CD14-positive monocyte (primary cell): ENCODE data around the gene PRR16. TPM values are rescaled to one million over a fixed set of nuclear protein-coding genes. Genes with fewer than 3 reads are reported as not detected.

Experiments
- DNase-seq, 3 donors: peaks; one replicate each; pipeline ENCODE4 v3.0.0-alpha.2; 2011 to 2022
- H2AFZ ChIP-seq: 2 replicates; pipeline ENCODE4 v1.6.0; 2012; ENCODE audit warnings: mild to moderate bottlenecking, low read depth, low read length, inconsistent platforms; ENCODE audit not compliant: insufficient read depth, poor library complexity, severe bottlenecking
- H3K27ac ChIP-seq, 2 donors: 1 replicate in 1 of 2; 2 replicates in 1 of 2; pipeline ENCODE4 v1.5.1; 2012 to 2013; ENCODE audit warnings: low read length in 2 of 2, control low read depth in 1 of 2, inconsistent platforms in 1 of 2, low read depth in 1 of 2, mild to moderate bottlenecking in 1 of 2
- H3K27me3 ChIP-seq, 2 donors: one replicate each; pipeline versions ENCODE4 v1.6.0 to v1.6.1; 2011 to 2013; ENCODE audit warnings: low read length in 2 of 2; ENCODE audit not compliant: control insufficient read depth in 2 of 2, insufficient read depth in 2 of 2
- H3K36me3 ChIP-seq, 2 donors: replicated peaks in 1 of 2; 1 replicate in 1 of 2; 2 replicates in 1 of 2; pipeline versions ENCODE4 v1.5.1 to v1.6.1; 2012 to 2013; ENCODE audit warnings: low read length in 2 of 2, control low read depth in 1 of 2, inconsistent platforms in 1 of 2, mild to moderate bottlenecking in 1 of 2; ENCODE audit not compliant: insufficient read depth in 2 of 2, control insufficient read depth in 1 of 2
- H3K4me1 ChIP-seq, 2 donors: 1 replicate in 1 of 2; 2 replicates in 1 of 2; pipeline versions ENCODE4 v1.5.1 to v1.6.1; 2012 to 2013; ENCODE audit warnings: low read length in 2 of 2, control low read depth in 1 of 2, inconsistent platforms in 1 of 2, mild to moderate bottlenecking in 1 of 2, moderate library complexity in 1 of 2; ENCODE audit not compliant: insufficient read depth in 2 of 2, control insufficient read depth in 1 of 2
- H3K4me2 ChIP-seq: replicated peaks from 2 replicates; pipeline ENCODE3; 2012; ENCODE audit warnings: low read length, moderate library complexity, mild to moderate bottlenecking; ENCODE audit not compliant: poor library complexity, severe bottlenecking; ENCODE audit errors: extremely low read depth
- H3K4me3 ChIP-seq, 3 experiments: fragments of 200-600 bp in 1 of 3; sonication (generic) in 1 of 3; replicated peaks in 1 of 3; 1 replicate in 2 of 3; 2 replicates in 1 of 3; pipeline ENCODE4 v1.5.1; 2011 to 2013; ENCODE audit warnings: low read length in 3 of 3, mild to moderate bottlenecking in 3 of 3, control low read depth in 2 of 3, low read depth in 2 of 3, inconsistent platforms in 1 of 3, moderate library complexity in 1 of 3
- H3K79me2 ChIP-seq: 2 replicates; pipeline ENCODE4 v1.6.0; 2012; ENCODE audit warnings: mild to moderate bottlenecking, control low read depth, inconsistent platforms, low read length, moderate library complexity; ENCODE audit not compliant: insufficient read depth
- H3K9ac ChIP-seq: 2 replicates; pipeline ENCODE4 v1.6.0; 2017; ENCODE audit warnings: low read length, mild to moderate bottlenecking; ENCODE audit not compliant: insufficient read depth, poor library complexity, severe bottlenecking
- H3K9me3 ChIP-seq, 2 donors: replicated peaks in 1 of 2; 1 replicate in 1 of 2; 2 replicates in 1 of 2; pipeline versions ENCODE4 v1.5.1 to v1.6.1; 2012 to 2013; ENCODE audit warnings: low read length in 2 of 2, control low read depth in 1 of 2; ENCODE audit not compliant: control insufficient read depth in 1 of 2, insufficient read depth in 1 of 2
- H4K20me1 ChIP-seq: 2 replicates; pipeline ENCODE4 v1.6.0; 2012; ENCODE audit warnings: mild to moderate bottlenecking, low read length, control low read depth, moderate library complexity; ENCODE audit not compliant: insufficient read depth
- H3K27ac Mint-ChIP-seq, 7 donors: one replicate each; pipeline ENCODE4 v1.8.0; 2020; ENCODE audit warnings: mild to moderate bottlenecking in 7 of 7, mixed read lengths in 7 of 7, moderate library complexity in 6 of 7, inconsistent platforms in 2 of 7
- H3K27me3 Mint-ChIP-seq, 3 donors: one replicate each; pipeline ENCODE4 v1.8.0; 2021 to 2022; ENCODE audit warnings: low read depth in 3 of 3, mild to moderate bottlenecking in 3 of 3, mixed read lengths in 3 of 3, moderate library complexity in 3 of 3, inconsistent platforms in 1 of 3
- H3K36me3 Mint-ChIP-seq, 2 donors: one replicate each; pipeline ENCODE4 v1.8.0; 2020; ENCODE audit warnings: mixed read lengths in 2 of 2, inconsistent platforms in 1 of 2, mild to moderate bottlenecking in 1 of 2
- H3K4me1 Mint-ChIP-seq: one replicate; pipeline ENCODE4 v1.8.0; 2020; ENCODE audit warnings: mild to moderate bottlenecking, mixed read lengths
- H3K4me3 Mint-ChIP-seq, 2 donors: one replicate each; pipeline ENCODE4 v1.8.0; 2020; ENCODE audit warnings: mild to moderate bottlenecking in 2 of 2, mixed read lengths in 2 of 2, moderate library complexity in 1 of 2
- H3K9me3 Mint-ChIP-seq, 7 donors: one replicate each; pipeline ENCODE4 v1.8.0; 2020 to 2022; ENCODE audit warnings: mixed read lengths in 7 of 7, mild to moderate bottlenecking in 6 of 7, moderate library complexity in 6 of 7, inconsistent platforms in 2 of 7
- WGBS: methylation state at CpG from one replicate; pipeline ENCODE4 v1.1.5; 2013; ENCODE audit warnings: missing lambda C conversion rate; ENCODE audit not compliant: insufficient coverage; 5-methylcytosine and 5-hydroxymethylcytosine counted together
- intact Hi-C, 2 donors: fragments of 100-400 bp; cut with micrococcal nuclease; formaldehyde crosslinking; loops; one replicate each; pipeline versions ENCODE4 v1.15.0 to v1.15.1; 2023
- polyA minus RNA-seq: library from RNA; depleted of rRNA, polyadenylated mRNA; stranded (reverse); fragments of >200 nt; gene quantifications from 2 replicates; pipeline ENCODE4 v1.2.3, GENCODE V29; 2012
- polyA plus RNA-seq, 3 donors: library from polyadenylated mRNA; depleted of rRNA in 1 of 3; unstranded in 2 of 3; stranded (reverse) in 1 of 3; fragments of 300-500 nt in 2 of 3; fragments of >200 nt in 1 of 3; fragmentation: Illumina TruSeq in 2 of 3; gene quantifications; 1 replicate in 2 of 3; 2 replicates in 1 of 3; pipeline ENCODE4 v1.2.3, GENCODE V29; 2012 to 2021
- total RNA-seq, 12 experiments: library from RNA in 1 of 12; stranded (reverse) in 1 of 12; fragments of 120-200 nt in 1 of 12; gene quantifications; one replicate each; pipeline ENCODE4 v1.2.4 and lab custom pipeline; 2013 to 2026; ENCODE audit warnings: mixed read lengths in 6 of 12, inconsistent platforms in 1 of 12
- TF ChIP-seq, protein P1 (sequence below): fragments of 200-600 bp; IDR thresholded peaks from one replicate; pipeline ENCODE4 v1.8.0; 2022; ENCODE audit warnings: antibody characterized with exemption, mild to moderate bottlenecking

Gene PRR16
- 0.33 TPM for total RNA-seq (2013)
- under 1 TPM; 0.14 to 0.74 (median 0.56) TPM for polyA plus RNA-seq
- 0.14 and 0.40 TPM in 2 replicates for polyA minus RNA-seq
- 0.12 to 12.0 (median 0.33) reads per million in 11 experiments for total RNA-seq (lab: John Stamatoyannopoulos, UW)

DNA sequence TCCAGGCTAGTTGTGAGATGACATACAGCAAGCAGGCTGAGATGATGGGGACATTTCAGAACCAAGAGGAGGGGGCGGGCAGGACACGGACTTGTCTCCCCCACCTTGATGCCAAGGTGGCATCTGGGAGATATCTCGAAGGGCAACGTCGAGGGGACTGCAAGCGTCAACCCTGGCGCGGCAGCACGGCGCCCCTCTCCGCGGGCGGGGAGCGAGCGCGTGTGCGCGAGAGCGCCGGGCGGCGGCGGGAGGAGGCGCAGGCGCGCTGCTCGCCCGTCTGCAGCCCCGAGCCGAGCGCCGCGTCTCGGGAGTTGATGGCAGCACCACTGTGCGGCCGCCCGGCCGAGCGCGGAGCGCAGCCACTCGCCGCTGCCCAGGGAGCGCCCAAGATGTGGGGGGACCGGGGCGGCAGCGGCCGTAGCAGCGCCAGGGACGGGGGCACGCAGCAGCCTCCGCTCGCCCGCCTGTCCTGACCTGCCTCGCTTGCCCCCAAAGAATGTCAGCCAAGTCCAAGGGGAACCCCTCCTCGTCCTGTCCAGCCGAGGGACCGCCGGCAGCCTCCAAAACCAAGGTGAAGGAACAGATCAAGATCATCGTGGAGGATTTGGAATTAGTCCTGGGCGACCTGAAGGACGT, at the start of gene PRR16:
PRR16 (plus strand) TSS at position 310 of the 636 bp plus-strand sequence.
- Histone ChIP-seq H3K4me2 (peak within 1 kb of the TSS; percentile 76), H3K79me2 (no peaks in the 10 kb centered on the region), H3K27ac (peak within 1 kb of the TSS in 1 of 2 donors; percentile 60), H3K4me3 (peak within 1 kb of the TSS; percentile 44 to 79 (median 65)), H3K4me1 (peaks cover 29 to 33% of the 10 kb centered on the region in 2 donors), H3K9ac (peak within 1 kb of the TSS; percentile 47), H3K36me3 (no peaks in the 10 kb centered on the region), H4K20me1 (no peaks in the 10 kb centered on the region), H3K9me3 (no peaks in the 10 kb centered on the region), H3K27me3 (peaks cover 18 to 28% of the 10 kb centered on the region in 2 donors), H2AFZ (peak within 1 kb of the TSS; percentile 87)
- Mint-ChIP-seq H3K27me3 (peaks cover 25 to 33% (median 27%) of the 10 kb centered on the region in 3 donors), H3K27ac (peak within 1 kb of the TSS; percentile 54 to 82 (median 69)), H3K9me3 (peaks cover 0 to 8% (median 1%) of the 10 kb centered on the region in 7 donors), H3K36me3 (peaks cover 0 to 3% of the 10 kb centered on the region in 2 donors), H3K4me3 (peak within 1 kb of the TSS; percentile 90 to 99), H3K4me1 (peaks cover 32% of the 10 kb centered on the region)
- intact Hi-C loops, result loop anchor here in 1 of 2 donors (10.0 kb wide), 1 partner anchor 199 kb away; no protein-coding TSS in a partner anchor
- TF ChIP-seq, protein P1, sequence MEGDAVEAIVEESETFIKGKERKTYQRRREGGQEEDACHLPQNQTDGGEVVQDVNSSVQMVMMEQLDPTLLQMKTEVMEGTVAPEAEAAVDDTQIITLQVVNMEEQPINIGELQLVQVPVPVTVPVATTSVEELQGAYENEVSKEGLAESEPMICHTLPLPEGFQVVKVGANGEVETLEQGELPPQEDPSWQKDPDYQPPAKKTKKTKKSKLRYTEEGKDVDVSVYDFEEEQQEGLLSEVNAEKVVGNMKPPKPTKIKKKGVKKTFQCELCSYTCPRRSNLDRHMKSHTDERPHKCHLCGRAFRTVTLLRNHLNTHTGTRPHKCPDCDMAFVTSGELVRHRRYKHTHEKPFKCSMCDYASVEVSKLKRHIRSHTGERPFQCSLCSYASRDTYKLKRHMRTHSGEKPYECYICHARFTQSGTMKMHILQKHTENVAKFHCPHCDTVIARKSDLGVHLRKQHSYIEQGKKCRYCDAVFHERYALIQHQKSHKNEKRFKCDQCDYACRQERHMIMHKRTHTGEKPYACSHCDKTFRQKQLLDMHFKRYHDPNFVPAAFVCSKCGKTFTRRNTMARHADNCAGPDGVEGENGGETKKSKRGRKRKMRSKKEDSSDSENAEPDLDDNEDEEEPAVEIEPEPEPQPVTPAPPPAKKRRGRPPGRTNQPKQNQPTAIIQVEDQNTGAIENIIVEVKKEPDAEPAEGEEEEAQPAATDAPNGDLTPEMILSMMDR, result peak; percentile 35
- under 1% methylated on average over 62 of the region's 62 CpGs for WGBS
- DNase-seq, result peak; percentile 29 to 47 (median 46)

DNA sequence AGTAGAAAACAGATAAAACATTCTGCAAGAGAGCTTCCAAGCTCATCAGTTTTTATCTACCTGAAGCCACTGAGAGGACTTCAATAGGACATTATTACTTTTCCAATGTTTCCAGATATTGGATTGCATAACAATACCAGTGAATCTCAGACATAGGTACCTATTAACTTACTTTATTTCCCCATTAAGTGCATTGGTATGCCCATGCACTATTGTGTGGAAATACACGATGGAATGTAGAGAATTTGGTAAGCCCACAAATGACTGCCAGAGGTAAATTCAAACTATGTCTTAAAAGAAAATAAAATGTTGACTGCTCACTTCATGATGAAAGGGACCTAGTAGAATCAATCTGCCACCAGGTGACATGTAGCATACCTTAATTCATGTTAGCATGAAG, 48.1 kb upstream of the PRR16 start:
- Histone ChIP-seq H3K4me2 (no peak overlapping the region), H2AFZ (no peak overlapping the region), H3K79me2 (no peaks in the 10 kb centered on the region), H3K9ac (no peak overlapping the region), H3K27ac (no peak overlapping the region), H3K9me3 (no peaks in the 10 kb centered on the region), H3K27me3 (no peaks in the 10 kb centered on the region), H4K20me1 (no peaks in the 10 kb centered on the region), H3K4me1 (no peaks in the 10 kb centered on the region), H3K4me3 (no peak overlapping the region), H3K36me3 (no peaks in the 10 kb centered on the region)
- DNase-seq, result no peak
- TF ChIP-seq, protein P1, result no peak
- Mint-ChIP-seq H3K4me3 (no peak overlapping the region), H3K36me3 (no peaks in the 10 kb centered on the region), H3K27ac (no peak overlapping the region), H3K27me3 (peaks cover 0 to 2% (median 2%) of the 10 kb centered on the region in 3 donors), H3K4me1 (no peaks in the 10 kb centered on the region), H3K9me3 (peaks cover 2 to 6% (median 2%) of the 10 kb centered on the region in 7 donors)
- no CpG with 5 or more reads among the region's 1 CpG for WGBS
- intact Hi-C loops, result no loop called here
